Parathyroid adenoma (tissue), 2 donors: ENCODE measurements around the gene PLEK.
"Not testable (repeated sequence)": the region's sequence is repeated elsewhere in the genome, so short reads cannot be mapped to it uniquely, and the experiment has no call there.

ENCODE experiments used
- H2AFZ ChIP-seq: fragments of 300-600 bp; sonication (generic); one replicate; pipeline ENCODE4 v1.7.0; 2017; ENCODE audit warnings: antibody characterized with exemption, mild to moderate bottlenecking
- H3K27ac ChIP-seq: fragments of 300-600 bp; sonication (generic); one replicate; pipeline ENCODE4 v1.7.0; 2017
- H3K27me3 ChIP-seq: fragments of 300-600 bp; sonication (generic); one replicate; pipeline ENCODE4 v1.7.0; 2017; ENCODE audit warnings: low read length; ENCODE audit not compliant: control insufficient read depth, insufficient read depth
- H3K36me3 ChIP-seq: fragments of 300-600 bp; sonication (generic); one replicate; pipeline ENCODE4 v1.7.0; 2017; ENCODE audit warnings: low read length; ENCODE audit not compliant: control insufficient read depth, insufficient read depth
- H3K4me1 ChIP-seq: fragments of 300-600 bp; sonication (generic); one replicate; pipeline ENCODE4 v1.7.0; 2017; ENCODE audit warnings: control low read depth
- H3K4me2 ChIP-seq: fragments of 300-600 bp; sonication (generic); one replicate; pipeline ENCODE4 v1.7.0; 2017; ENCODE audit warnings: low read length
- H3K4me3 ChIP-seq: fragments of 300-600 bp; sonication (generic); one replicate; pipeline ENCODE4 v1.7.0; 2017; ENCODE audit warnings: low read depth, low read length
- H3K79me2 ChIP-seq: fragments of 300-600 bp; sonication (generic); one replicate; pipeline ENCODE4 v1.7.0; 2017; ENCODE audit warnings: control low read depth
- H3K9ac ChIP-seq: fragments of 300-600 bp; sonication (generic); one replicate; pipeline ENCODE4 v1.7.0; 2017; ENCODE audit warnings: mild to moderate bottlenecking
- H3K9me3 ChIP-seq: fragments of 300-600 bp; sonication (generic); one replicate; pipeline ENCODE4 v1.7.0; 2017; ENCODE audit warnings: low read length; ENCODE audit not compliant: control insufficient read depth
- TF ChIP-seq, protein P1 (sequence below): fragments of 300-600 bp; sonication (generic); IDR thresholded peaks from one replicate; pipeline ENCODE4 v1.7.0; 2017; ENCODE audit warnings: antibody characterized with exemption, mild to moderate bottlenecking
- donor health status: primary hyperparathyroidism.

Gene PLEK

DNA sequence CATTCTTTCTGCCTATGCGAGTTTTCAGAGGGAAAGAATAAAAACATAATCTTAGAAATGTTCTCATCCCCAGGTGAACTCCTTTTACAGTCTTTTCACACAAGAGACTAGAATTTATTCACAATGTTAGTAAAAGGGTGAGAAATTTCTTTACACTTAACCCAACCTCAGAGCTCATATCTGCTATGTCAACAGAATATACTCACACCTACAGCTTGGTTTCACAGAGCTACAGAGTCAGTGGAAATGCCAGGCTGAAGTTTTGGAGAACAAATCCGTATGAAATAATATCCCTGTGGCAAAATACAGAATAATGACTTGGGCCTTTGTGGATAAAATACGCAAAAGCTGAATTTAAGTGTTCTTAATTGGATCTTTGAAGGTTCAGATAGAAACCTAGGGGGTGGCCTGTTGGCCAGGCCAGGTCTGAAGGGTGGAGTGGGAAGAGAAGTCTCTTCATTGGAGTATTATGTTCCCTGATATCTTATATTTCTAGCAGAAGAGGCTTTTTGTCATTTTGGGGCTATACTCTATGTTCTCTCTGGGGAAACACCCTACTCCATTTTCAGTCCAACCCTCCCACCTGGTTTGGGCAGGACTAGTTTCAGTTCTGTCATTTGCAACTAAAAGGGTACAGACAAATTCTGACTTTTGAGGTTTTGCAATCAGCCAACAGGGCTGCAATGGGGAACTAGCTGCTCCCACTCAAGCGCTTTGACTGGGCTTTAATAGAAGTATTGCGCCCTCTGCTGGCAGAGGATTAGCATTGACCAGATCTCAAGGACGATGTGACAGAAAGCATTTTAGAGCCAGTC, 76.3 kb downstream of the PLEK start:
- TF ChIP-seq, protein P1, sequence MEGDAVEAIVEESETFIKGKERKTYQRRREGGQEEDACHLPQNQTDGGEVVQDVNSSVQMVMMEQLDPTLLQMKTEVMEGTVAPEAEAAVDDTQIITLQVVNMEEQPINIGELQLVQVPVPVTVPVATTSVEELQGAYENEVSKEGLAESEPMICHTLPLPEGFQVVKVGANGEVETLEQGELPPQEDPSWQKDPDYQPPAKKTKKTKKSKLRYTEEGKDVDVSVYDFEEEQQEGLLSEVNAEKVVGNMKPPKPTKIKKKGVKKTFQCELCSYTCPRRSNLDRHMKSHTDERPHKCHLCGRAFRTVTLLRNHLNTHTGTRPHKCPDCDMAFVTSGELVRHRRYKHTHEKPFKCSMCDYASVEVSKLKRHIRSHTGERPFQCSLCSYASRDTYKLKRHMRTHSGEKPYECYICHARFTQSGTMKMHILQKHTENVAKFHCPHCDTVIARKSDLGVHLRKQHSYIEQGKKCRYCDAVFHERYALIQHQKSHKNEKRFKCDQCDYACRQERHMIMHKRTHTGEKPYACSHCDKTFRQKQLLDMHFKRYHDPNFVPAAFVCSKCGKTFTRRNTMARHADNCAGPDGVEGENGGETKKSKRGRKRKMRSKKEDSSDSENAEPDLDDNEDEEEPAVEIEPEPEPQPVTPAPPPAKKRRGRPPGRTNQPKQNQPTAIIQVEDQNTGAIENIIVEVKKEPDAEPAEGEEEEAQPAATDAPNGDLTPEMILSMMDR, result peak; percentile 91
- Histone ChIP-seq H3K79me2 (no peaks in the 10 kb centered on the region), H3K27ac (no peak overlapping the region)

DNA sequence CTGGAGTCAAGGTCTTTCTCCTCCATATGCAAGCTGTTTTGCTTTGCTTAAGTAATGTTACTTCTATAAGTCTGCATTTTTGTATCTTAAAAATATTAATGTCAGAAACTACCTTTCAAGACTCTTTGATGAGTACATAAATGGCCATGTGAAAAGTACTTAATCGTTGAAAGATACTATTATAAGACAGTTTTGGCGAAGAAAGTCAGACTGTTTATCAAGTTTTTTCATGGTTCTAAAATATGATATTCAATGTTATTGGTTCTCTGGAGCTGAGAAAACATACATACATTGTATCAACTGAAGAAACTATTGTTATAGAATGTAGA, 76.9 kb downstream of the PLEK start:
- no peaks in the 10 kb centered on the region for H3K36me3 ChIP-seq
- H3K27ac ChIP-seq, result no peak overlapping the region
- no peak overlapping the region for H3K4me2 ChIP-seq
- peak overlapping the region; percentile 5 for H2AFZ ChIP-seq
- H3K4me1 ChIP-seq, result peaks cover 2% of the 10 kb centered on the region
- TF ChIP-seq, protein P1, result no peak
- H3K27me3 ChIP-seq, result no peaks in the 10 kb centered on the region
- no peaks in the 10 kb centered on the region for H3K79me2 ChIP-seq
- no peak overlapping the region for H3K4me3 ChIP-seq
- no peaks in the 10 kb centered on the region for H3K9me3 ChIP-seq
- H3K9ac ChIP-seq, result no peak overlapping the region

More for the DNA sequence above, 76.3 kb downstream of the PLEK start:
- Histone ChIP-seq H3K4me1 (peaks cover 7% of the 10 kb centered on the region), H2AFZ (peak overlapping the region; percentile 5), H3K4me3 (no peak overlapping the region), H3K9ac (no peak overlapping the region), H3K9me3 (no peaks in the 10 kb centered on the region), H3K4me2 (no peak overlapping the region), H3K36me3 (no peaks in the 10 kb centered on the region), H3K27me3 (no peaks in the 10 kb centered on the region)

DNA sequence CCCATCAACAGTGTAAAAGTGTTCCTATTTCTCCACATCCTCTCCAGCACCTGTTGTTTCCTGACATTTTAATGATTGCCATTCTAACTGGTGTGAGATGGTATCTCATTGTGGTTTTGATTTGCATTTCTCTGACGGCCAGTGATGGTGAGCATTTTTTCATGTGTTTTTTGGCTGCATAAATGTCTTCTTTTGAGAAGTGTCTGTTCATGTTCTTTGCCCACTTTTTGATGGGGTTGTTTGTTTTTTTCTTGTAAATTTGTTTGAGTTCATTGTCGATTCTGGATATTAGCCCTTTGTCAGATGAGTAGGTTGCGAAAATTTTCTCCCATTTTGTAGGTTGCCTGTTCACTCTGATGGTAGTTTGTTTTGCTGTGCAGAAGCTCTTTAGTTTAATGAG, 81.3 kb downstream of the PLEK start:
- not testable (repeated sequence) for H3K36me3 ChIP-seq, H3K4me1 ChIP-seq, H3K4me2 ChIP-seq, H3K9me3 ChIP-seq, H3K27me3 ChIP-seq, H2AFZ ChIP-seq, H3K4me3 ChIP-seq, H3K27ac ChIP-seq, H3K9ac ChIP-seq, H3K79me2 ChIP-seq
